Measurements from ENCODE around the gene C2orf76. TPM values are rescaled to one million over a fixed set of nuclear protein-coding genes. Genes with fewer than 3 reads are reported as not detected.
A peak's percentile ranks its signal among the peaks of the same experiment; 100 is the strongest.
"Not testable (repeated sequence)": the region's sequence is repeated elsewhere in the genome, so short reads cannot be mapped to it uniquely, and the experiment has no call there.

The C2orf76 gene
- total RNA-seq, 1 donor, result 8.6 TPM

DNA sequence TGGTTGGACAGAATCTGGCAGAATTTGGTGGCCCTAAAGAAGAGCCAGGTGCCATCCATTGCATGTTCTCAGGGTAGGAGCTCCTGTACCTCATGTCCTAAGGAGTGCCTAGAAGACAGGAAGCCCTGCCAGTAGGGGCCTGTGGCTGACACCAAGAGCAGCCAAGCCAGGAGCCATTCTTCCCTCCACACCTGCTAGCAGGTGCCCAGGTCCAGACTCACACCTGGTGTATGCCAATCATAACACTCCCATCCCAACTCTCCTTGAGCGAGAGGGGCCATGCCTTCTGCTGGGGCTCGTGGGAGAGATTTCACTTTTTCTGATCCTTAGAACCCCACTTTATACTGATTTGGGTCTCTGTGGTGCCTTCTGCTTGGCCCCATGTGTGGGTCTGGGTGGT lies 38.5 kb upstream of the C2orf76 start:
- H3K4me3 ChIP-seq (ENCODE audit: low read depth, low read length), result no peak overlapping the region
- TF ChIP-seq, protein P1, sequence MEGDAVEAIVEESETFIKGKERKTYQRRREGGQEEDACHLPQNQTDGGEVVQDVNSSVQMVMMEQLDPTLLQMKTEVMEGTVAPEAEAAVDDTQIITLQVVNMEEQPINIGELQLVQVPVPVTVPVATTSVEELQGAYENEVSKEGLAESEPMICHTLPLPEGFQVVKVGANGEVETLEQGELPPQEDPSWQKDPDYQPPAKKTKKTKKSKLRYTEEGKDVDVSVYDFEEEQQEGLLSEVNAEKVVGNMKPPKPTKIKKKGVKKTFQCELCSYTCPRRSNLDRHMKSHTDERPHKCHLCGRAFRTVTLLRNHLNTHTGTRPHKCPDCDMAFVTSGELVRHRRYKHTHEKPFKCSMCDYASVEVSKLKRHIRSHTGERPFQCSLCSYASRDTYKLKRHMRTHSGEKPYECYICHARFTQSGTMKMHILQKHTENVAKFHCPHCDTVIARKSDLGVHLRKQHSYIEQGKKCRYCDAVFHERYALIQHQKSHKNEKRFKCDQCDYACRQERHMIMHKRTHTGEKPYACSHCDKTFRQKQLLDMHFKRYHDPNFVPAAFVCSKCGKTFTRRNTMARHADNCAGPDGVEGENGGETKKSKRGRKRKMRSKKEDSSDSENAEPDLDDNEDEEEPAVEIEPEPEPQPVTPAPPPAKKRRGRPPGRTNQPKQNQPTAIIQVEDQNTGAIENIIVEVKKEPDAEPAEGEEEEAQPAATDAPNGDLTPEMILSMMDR (IDR thresholded peaks at IDR 0.05; ENCODE audit: insufficient read depth, low read depth, low read length), result no peak
- no peak for DNase-seq (ENCODE audit: low read depth)

DNA sequence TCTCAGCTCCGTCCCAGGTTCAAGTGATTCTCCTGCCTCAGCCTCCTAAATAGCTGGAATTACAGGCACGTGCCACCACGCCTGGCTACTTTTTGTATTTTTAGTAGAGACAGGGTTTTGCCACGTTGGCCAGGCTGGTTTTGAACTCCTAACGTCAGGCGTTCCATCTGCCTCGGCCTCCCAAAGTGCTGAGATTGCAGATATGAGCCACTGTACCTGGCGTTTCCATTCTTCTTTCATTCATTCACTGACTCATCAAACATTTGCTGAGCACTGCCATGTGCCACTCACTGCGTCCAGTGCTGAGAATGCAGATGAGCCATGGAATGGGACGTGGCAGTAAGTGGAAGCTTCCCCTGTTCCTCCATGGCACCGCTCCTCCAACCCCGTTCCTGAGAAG lies 37.0 kb upstream of the C2orf76 start:
- H3K4me3 ChIP-seq (ENCODE audit: low read depth, low read length); DNase-seq (ENCODE audit: low read depth): not testable (repeated sequence)

DNA sequence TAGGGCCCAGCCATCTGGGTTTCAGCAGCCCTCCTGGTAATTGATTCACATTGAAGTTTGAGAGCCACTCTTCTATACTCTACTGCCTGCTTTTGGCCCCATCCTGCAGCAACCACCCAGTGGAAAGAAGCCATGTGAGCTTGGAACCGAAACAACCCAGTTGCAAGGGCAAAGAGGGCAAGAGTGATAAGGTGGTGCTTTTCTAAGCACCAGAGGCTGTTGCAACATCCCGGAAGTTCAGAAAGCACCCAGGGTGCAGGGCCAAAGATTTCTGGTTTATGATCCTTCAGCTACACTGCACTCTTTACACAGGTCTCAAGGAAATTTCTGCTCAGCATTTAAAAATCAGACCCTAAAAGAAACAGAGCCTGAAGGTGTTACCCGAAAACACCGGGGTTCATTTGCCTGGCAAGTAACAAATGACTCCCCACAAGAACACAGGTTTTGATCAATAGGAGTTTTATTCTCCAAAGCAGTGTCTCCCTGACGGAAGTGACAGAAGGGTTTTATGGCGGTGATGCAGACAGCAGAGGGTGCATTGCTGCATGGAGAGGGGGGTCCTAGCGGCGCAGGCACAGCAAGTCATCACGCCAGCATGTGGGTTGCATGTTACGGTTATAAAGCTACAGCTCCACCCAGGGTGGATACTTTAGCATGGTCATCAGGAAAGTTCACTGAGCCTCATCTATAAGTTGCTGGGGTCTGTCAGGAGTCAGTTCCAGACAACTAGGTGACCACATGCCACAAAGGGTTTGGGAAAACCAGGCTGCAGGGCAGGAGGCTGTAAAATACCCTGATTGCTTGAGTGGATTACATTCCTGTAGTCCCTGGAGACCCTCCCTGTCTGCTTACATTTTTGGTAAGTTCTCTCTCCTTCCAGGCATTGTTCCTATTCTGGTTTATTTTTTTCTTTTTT lies 36.3 kb upstream of the C2orf76 start:
- no peak overlapping the region for H3K4me3 ChIP-seq (ENCODE audit: low read depth, low read length)
- peak; percentile 20 for DNase-seq (ENCODE audit: low read depth)
- TF ChIP-seq, protein P1 (IDR thresholded peaks at IDR 0.05; ENCODE audit: insufficient read depth, low read depth, low read length), result no peak

DNA sequence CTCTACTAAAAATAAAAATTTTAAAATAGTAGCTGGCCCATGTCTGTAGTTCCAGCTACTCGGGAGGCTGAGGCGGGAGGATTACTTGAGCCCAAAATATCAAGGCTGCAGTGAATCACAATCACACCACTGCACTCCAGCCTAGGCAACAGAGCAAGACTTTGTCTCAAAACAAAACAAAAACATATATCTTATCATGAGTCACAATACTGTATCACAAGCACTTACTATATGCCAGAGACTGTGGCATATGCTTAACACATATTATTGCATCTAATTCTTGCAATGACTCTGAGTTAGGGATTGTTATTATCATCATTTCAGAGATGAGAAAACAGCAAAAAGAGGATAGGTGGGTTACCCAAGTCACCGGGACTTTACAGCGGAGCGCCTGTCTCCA lies 35.5 kb upstream of the C2orf76 start:
- DNase-seq (ENCODE audit: low read depth), result no peak
- TF ChIP-seq, protein P1 (IDR thresholded peaks at IDR 0.05; ENCODE audit: insufficient read depth, low read depth, low read length), result no peak
- no peak overlapping the region for H3K4me3 ChIP-seq (ENCODE audit: low read depth, low read length)

DNA sequence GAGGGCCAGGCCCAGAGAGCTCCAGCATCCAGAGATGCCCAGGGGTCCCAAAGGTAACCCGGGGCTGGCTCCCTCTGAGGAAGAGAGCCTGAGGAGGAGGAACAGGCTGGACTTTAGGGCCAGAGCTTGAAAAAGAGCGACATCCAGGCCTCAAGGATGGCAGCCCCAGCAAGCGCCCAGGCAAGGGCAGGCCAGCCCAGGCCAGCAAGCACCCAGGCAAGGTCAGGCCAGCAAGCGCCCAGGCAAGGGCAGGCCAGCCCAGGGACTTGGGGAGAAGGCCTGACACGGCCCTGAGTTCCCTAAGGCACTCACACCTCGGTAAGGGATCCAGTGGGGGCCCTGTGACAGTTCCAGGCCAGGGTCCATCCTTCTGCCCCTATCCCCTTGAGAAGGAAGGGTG lies 30.6 kb upstream of the C2orf76 start:
- H3K4me3 ChIP-seq (ENCODE audit: low read depth, low read length), result no peak overlapping the region
- DNase-seq (ENCODE audit: low read depth), result no peak
- TF ChIP-seq, protein P1 (IDR thresholded peaks at IDR 0.05; ENCODE audit: insufficient read depth, low read depth, low read length), result no peak

DNA sequence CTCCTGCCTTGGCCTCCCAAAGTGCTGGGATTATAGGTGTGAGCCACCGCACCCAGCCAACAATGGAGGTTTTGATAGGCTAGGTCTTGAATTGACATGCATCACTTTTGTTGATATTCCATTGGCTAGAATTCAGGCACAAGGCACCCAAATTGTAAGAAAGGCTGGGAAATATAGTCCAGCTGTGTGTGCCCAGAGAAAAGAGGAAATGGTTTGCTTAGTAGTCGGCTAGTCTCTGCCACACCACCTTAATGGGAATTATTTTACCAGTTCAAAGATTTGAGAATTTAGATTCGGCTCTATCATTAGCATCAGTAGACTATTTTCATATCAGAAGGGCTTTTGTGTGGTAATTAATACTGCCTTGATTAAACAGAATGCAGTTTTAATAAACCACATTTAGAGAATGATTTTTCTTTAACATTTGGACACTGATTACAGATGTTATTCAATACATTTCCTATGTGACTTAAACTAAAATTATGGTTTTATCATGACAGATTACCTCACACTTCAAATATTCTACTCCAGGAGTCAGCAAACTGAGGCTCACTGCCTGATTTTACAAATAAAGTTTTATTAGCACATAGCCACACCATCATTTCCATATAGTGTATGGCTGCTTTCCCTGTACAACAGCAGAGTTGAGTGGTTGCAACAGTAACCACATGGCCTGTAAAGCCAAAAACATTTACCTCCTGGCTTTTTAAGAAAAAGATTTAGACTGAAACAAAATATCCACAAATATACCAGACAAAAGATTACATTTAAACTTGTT lies 27.5 kb upstream of the C2orf76 start:
- DNase-seq (ENCODE audit: low read depth), result no peak
- TF ChIP-seq, protein P1 (IDR thresholded peaks at IDR 0.05; ENCODE audit: insufficient read depth, low read depth, low read length), result no peak
- no peak overlapping the region for H3K4me3 ChIP-seq (ENCODE audit: low read depth, low read length)

DNA sequence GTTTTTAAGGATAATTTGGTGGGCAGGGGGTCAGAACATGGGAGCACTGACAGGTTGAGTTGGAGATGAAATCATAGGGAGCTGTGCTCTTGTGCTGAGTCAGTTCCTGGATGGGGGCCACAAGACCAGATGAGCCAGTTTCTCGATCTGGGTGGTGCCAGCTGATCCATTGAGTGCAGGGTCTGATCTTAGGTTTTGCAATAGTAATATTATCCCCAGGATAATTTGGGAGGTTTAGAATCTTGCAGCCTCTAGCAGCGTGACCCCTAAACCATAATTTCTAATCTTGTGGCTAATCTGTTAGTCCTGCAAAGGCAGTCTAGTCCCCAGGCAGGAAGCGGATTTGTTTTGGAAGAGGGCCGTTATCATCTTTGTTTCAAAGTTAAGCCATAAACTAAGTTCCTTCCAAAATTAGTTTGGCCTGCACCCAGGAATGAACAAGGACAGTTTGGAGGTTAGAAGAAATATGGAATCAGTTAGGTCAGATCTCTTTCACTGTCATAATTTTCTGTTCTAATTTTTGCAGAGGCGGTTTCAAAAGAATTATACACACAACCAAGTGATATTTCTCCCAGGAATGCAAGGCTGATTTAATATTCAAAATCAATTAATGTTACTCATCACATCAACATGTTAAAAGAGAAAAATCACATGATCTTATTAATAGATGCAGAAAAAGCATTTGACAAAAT lies 23.1 kb upstream of the C2orf76 start:
- TF ChIP-seq, protein P1 (IDR thresholded peaks at IDR 0.05; ENCODE audit: insufficient read depth, low read depth, low read length), result no peak
- no peak overlapping the region for H3K4me3 ChIP-seq (ENCODE audit: low read depth, low read length)
- DNase-seq (ENCODE audit: low read depth), result peak; percentile 63
